Cardiac septum (tissue), 1 donor: ENCODE measurements around the gene COX10. TPM values are rescaled to one million over a fixed set of nuclear protein-coding genes. Genes with fewer than 3 reads are reported as not detected.
"Not testable (repeated sequence)": the region's sequence is repeated elsewhere in the genome, so short reads cannot be mapped to it uniquely, and the experiment has no call there.

Experiments
- DNase-seq: peaks from one replicate; pipeline ENCODE4 v3.0.0-alpha.2; 2020; ENCODE audit warnings: low spot score
- intact Hi-C: fragments of 100-400 bp; cut with DNase I; formaldehyde crosslinking; loops from one replicate; pipeline ENCODE4 v1.14.0; 2022
- total RNA-seq: library from RNA; stranded (reverse); fragmentation: NEBNext Ultra II Directional; extraction: Animal tissue kit (Norgen Biotek cat#: 25700); gene quantifications from one replicate; pipeline ENCODE4 v1.2.1, GENCODE V29; 2021
- donor health status: DM: no; HTN: no; CAD: no.

COX10 gene
- total RNA-seq, 1 donor from 2014 or later, result 43.3 TPM

DNA sequence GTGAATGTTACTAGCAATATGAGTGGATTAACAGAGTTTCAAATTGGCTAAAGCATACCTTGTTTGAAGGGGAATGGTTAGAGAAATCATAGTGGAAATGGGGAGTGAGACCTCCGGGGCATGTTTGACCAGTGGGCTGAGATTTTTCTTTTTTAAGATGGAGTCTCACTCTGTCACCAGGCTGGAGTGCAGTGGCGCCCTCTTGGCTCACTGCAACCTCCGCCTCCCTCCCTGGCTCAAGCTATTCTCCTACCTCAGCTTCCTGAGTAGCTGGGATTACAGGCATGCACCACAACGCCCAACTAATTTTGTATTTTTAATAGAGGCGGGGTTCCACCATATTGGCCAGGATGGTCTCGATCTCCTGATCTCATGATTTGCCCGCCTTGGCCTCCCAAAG, 157.7 kb downstream of the COX10 start:
- intact Hi-C loops, result no loop called here
- DNase-seq, result no peak

DNA sequence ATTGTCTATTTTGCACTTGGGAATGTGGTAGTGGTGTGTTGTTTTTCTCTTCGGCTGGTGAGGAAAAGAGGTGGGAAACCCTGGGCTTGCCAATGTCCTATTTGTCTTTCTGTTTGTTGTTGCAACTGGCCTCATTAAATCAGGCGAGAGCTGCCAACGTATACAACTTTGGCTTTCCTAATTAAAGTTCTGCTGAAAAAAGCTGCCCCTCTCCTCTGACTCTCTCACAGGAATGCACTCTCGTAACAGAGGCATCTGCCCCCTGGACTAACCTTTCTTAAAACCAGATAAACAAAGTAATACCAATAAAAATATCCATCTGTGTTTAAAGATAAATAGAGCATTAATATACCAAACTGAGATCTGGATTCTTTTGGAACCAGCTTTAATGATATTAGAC, 159.6 kb downstream of the COX10 start:
- DNase-seq, result no peak
- intact Hi-C loops, result no loop called here

DNA sequence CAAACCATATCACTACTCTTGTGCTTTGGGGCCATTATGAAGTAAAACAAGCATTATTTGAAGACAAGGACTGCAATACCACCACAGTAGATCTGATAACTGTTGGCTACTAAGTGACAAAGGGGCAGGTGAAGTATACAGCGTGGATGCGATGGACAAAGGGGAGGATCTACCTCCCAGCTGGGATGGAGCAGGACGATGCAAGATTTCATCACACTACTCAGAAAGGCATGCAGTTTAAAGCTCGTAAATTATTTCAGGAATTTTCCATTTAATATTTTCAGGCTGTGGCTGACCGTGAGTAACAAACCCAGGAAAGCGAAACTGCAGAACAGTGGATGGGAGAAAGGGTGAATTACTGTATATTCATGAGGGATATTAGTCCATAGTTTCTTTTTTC, 161.9 kb downstream of the COX10 start:
- DNase-seq, intact Hi-C loops: not testable (repeated sequence)

DNA sequence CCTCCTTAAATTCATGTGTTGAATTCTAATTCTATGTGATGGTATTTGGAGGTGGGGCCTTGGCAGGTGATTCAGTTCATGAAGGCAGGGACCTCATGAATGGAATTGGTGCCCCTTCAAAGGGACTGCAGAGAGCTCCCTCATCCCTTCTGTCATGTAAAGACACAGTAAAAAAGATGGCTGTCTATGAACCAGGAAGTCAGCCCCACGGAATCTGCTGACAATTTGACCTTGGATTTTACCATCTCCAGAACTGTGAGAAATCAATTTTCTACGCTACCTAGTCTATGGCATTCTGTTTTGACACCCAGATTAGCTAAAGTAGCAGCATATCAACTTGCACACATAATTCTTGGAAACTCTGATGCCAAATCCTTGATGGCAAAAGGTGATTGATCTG, 165.7 kb downstream of the COX10 start:
- intact Hi-C loops, DNase-seq: not testable (repeated sequence)

DNA sequence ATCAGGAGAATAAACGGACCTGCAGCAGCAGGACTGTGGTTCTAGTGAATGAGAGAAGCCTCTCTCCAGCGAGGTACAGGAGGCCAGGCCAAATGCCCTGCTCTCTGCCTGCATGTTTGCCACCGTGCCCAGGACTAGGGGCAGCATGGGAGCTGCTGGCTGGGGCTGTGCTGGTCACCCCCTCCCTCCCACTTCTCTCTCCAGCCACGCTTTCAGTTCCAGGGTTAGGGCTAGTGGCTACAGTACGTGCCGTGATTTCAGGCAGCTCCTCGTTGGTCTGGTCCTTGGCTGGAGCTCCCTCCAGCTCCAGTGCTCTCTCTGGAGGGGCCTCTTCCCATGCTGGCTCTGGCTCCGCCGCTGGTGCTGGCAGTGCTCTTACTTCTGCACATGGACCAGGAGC, 166.7 kb downstream of the COX10 start:
- intact Hi-C loops, DNase-seq: not testable (repeated sequence)

DNA sequence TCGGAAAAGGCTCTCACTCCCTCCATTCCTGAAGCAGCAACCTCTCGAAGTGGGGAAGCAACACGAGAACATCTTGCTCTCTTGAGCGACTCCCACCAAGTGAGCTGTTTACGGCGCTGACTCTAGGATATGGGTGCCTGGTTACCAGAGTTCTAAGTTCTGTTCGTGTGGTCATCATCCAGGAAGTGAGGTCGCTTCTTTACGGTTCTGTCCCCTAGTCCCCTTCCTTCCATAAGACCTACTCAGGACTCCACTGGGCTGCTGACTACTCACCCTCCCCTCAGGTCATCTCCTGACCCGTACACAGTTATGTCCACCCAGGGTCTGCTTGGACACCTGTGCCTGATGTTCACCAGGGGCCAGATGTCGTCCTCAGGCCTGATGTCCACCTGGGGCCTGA, 167.5 kb downstream of the COX10 start, which contains the start of gene CDRT15:
Gene CDRT15, minus strand, starts transcription at position 101 of the 400 bp plus-strand sequence. Its CDS starts 29 bp downstream, at position 72.
- intact Hi-C loops, DNase-seq: not testable (repeated sequence)

DNA sequence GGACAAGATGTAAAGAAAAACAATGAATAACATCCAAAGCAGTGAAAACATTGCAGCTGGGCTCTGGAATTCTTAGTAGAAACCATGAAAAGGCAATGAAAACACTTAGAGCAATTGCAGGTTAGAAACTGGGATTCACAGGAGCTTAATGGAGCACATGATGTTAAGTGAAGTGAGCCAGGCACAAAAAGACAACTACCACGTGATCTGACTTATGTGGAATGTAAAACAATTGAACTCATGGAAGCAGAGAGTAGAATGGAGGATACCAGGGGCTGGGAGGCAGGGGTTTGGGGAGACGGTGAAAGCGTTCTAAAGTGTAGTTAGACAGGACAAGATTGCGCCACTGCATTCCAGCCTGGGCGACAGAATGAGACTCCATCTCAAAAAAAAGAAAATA, 170.0 kb downstream of the COX10 start:
- intact Hi-C loops, DNase-seq: not testable (repeated sequence)

DNA sequence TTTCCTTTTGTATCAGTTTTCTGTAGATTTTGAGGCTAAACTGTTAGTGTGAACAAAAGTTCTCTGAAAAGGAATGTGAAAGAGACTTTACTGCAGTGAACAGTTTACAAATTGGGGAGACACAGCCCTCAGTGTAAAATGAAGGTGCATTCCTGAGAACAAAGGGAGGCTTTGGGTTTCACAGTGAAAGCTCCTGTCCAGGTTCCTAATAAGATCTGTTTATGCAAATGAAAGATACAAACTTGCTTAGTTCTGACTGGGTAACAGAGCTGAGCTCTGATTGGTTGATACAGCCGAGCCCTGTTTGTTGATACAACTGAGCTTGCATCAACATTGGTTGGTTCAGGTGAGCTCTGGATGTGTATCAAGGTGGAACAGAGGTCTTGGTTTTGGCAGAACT, 175.7 kb downstream of the COX10 start:
- DNase-seq, result no peak
- intact Hi-C loops, result no loop called here

DNA sequence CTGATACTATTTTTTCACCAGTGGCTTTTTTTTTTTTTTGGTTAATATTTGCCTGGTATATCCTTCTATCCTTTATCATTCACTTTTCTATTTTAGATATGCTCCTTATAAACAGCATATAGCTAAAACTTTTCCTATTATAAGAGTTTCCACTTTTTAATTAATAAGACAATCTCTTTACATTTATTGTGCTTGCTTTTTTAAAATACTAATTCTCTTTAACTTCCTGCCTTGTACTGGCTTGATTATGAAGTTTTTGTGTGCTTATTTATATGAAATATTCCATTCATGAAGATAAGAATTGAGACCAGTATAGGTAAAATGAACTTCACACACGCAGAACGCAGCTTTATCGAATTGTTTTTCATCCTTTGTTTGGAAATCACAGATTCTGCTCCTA, 176.3 kb downstream of the COX10 start:
- intact Hi-C loops, result no loop called here
- DNase-seq, result no peak

Other genes starting within 250 kb of the COX10 start
- gene CDRT15, start 167.4 kb downstream of the COX10 start, total RNA-seq, result not detected
- 2.6 TPM for gene HS3ST3B1, start 231.6 kb downstream of the COX10 start, total RNA-seq